Activated T-helper 1 cell treated with Interleukin-2 at 50 U/mL for 16 hours (primary cell): ENCODE data around the gene SERPINI2.

Experiments
- DNase-seq: peaks from one replicate; pipeline ENCODE4 v3.0.0-alpha.2; 2020; ENCODE audit warnings: low read depth

The SERPINI2 gene, protein sequence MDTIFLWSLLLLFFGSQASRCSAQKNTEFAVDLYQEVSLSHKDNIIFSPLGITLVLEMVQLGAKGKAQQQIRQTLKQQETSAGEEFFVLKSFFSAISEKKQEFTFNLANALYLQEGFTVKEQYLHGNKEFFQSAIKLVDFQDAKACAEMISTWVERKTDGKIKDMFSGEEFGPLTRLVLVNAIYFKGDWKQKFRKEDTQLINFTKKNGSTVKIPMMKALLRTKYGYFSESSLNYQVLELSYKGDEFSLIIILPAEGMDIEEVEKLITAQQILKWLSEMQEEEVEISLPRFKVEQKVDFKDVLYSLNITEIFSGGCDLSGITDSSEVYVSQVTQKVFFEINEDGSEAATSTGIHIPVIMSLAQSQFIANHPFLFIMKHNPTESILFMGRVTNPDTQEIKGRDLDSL

DNA sequence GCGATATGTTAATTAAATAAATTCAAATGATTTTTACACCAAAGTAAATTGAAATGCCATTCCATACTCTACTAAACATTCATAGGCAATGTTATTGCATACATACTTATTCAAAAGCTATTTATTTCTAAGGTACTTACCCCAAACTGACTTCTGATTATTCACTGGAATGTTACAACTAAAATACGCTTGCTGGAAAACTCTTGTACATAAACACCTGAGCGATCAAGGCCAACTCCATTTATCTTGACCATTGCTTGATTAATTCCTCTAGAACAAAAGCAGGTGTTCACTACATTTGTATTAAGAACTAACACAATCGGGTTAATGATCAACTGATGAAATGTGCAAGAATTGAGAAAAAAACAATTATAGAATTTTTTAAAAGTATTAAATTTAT is at the start of gene SERPINI2:
Gene SERPINI2 (minus strand): TSS at position 180 of the 400 bp plus-strand sequence. CDS start 2,208 bp downstream, outside the sequence.
- DNase-seq, result no peak

GRCh38 chr3:167521006-167521355 is 47.1 kb upstream of the SERPINI2 start:
- DNase-seq, result no peak

GRCh38 chr3:167520266-167521005 is 46.6 kb upstream of the SERPINI2 start:
- no peak for DNase-seq

GRCh38 chr3:167507954-167508353 is 34.1 kb upstream of the SERPINI2 start:
- DNase-seq, result no peak

DNA sequence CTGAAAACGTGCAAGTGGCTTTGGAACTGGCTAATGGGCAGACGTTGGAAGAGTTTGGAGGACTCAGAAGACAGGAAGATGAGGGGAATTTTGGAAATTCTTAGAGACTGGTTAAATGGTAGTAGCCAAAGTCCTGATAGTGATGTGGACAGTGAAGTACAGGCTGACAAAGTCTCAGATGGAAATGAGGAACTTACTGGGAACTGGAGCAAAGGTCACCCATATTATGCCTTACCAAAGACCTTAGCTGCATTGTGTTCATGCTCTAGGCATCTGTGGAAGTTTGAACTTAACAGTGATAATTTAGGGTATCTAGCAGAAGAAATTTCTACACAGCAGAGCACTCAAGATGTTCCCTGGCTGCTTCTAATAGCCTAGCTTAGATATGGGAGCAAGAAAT is 28.6 kb upstream of the SERPINI2 start:
- DNase-seq, result no peak

DNA sequence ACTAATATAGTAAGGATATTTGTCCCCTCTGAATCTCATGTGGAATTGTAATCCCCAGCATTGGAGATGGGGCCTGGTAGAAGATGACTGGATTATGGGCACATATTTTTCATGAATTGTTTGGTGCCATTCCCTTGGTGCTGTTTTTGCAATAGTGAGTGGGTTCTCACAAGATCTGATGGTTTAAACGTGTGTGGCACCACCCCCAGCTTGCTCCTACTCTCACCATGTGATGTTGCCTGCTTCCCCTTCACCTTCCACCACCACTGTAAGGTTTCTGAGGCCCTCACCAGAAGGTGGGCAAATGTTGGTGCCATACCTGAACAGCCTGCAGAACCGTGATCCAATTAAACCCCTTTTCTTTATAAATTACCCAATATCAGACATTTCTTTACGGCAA is 28.1 kb upstream of the SERPINI2 start:
- DNase-seq, result no peak

GRCh38 chr3:167497903-167498302 is 24.1 kb upstream of the SERPINI2 start:
- no peak for DNase-seq

DNA sequence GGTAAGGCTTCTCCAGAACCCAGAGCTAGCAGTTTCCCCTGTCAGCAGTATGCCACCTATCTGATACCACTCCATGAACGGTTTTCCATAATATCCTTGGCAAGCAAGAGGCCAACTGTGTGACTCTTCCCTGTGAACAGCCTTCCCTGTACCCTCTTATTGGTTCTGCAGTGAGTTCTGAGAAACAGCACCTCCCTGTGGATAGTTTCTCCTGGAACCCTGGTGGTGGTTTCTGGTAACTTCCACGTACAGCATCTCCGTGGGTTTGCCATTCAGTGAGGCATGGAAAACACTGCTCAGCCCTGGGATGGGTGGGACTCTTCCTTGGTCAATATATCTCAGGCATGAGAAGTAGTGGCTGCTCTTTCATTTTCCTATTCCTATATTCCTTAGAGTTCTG is 19.4 kb upstream of the SERPINI2 start:
- no peak for DNase-seq

- no peak for DNase-seq
Observed at GRCh38 chr3:167491621-167492020, 17.8 kb upstream of the SERPINI2 start.

- DNase-seq, result no peak
Observed at GRCh38 chr3:167489571-167489970, 15.7 kb upstream of the SERPINI2 start.

- DNase-seq, result no peak
Observed at GRCh38 chr3:167487556-167487955, 13.7 kb upstream of the SERPINI2 start.

- DNase-seq, result no peak
Observed at GRCh38 chr3:167484551-167484950, 10.7 kb upstream of the SERPINI2 start.

DNA sequence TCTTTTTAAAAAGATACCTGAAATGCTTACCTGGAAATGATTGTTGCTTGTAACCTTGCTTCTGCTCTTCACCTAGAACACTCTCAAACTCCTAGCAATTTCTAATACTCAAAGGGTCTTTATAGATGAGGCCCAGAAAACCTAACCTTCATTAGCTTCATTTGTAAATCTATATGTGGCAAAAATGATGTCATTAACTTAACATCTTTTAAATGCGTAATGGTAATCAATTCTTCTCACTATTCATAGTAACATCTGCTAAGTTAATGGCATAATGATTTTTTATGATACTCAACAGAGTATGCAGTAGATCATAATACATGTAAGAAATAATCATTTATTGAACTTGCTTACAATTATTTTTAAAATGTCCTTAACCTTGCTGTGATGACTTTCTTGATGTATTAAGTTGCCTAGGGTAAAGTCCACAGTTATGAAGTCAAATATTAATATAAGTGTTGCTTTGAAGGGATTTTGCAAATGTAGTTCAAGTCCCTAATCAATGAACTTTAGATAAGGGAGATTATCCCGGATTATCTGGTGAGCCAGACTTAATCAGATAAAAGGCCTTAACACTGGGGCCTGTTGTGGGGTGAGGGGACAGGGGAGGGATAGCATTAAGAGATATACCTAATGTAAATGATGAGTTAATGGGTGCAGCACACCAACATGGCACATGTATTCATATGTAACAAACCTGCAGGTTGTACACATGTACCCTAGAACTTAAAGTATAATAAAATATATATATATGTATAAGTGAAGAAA is 10.1 kb upstream of the SERPINI2 start:
- no peak for DNase-seq

DNA sequence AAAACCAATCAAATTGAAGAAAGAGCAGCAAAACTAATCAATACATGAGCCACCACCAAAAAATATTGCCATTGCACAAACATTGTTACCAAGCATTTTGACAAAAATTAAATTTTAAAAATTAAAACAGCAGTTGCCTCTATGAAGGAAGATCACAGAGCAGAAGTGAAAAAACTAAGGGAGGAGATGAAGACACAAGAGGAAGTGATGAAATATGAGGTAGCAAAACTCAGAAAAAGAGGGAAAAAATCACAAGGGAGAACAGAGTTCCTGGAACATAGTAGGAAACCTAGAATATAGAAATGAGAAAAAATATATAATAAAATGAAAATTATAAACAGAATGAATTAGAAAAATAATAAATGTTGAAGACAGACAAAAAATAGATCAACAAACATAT is 7.3 kb upstream of the SERPINI2 start:
- no peak for DNase-seq

DNA sequence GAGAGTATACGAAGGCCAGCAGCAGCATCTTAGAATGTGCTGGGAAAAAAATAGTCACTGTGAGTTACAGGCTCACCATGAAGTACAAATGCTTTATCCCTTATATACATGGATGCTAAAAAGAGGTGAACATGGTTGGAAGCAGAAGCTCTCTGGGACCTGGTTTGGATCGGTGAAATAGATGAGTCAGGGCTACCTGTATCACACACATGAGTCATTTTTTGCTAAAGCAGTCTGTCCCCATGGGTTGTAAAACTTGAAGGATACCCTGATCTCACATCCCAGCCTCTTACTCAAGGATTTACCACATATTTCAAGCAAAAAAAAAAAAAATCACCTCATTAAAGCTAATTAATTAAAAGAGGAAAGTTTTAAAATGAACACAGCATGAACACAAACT is 6.9 kb upstream of the SERPINI2 start:
- no peak for DNase-seq

GRCh38 chr3:167469381-167469780 is 4.5 kb downstream of the SERPINI2 start:
- DNase-seq, result no peak

- no peak for DNase-seq
Observed at GRCh38 chr3:167467848-167468611, 5.8 kb downstream of the SERPINI2 start.

DNA sequence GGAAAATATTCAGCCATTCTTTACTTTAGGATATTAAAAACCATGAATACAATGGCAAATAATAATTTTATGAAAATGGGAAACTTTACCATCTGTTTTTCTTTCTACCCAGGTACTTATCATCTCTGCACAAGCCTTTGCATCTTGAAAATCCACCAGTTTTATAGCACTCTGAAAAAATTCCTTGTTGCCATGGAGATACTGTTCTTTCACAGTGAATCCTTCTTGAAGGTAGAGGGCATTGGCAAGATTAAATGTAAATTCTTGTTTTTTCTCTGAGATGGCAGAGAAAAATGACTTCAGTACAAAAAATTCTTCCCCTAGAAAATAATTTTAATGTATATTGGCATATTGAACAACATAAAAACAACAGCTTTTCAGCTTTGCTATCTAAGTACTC is 6.9 kb downstream of the SERPINI2 start:
- DNase-seq, result no peak

DNA sequence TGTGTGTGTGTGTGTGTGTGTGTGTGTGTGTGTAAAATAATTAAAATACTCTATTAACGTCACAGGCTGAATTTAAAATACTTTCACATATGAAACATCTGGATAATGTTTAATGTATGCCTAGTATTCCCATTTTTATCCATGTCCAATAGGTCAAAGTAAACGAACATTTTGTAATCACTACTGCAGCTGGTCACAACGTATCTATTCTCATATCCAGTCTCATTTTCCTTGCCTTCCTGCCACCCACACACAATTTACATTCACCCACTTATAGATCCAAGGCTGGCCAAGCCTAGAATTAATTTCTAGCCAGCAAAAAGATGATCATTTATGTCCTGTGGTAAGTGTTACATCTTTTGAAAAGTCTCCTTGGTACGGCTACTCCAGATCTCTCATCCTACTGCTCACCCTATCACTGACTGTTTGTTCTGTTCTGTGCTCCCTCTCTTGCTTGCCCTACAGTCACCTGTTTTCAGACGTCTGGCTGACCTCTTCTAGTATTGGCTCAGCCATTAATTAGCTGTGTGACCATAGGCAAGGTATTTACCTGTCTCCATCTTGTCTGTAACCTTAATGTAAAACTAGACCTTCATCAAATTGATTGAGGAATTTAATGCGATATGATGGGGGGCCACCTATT is 17.6 kb downstream of the SERPINI2 start:
- DNase-seq, result no peak

- DNase-seq, result no peak
Observed at GRCh38 chr3:167453815-167454214, 20.0 kb downstream of the SERPINI2 start.

DNA sequence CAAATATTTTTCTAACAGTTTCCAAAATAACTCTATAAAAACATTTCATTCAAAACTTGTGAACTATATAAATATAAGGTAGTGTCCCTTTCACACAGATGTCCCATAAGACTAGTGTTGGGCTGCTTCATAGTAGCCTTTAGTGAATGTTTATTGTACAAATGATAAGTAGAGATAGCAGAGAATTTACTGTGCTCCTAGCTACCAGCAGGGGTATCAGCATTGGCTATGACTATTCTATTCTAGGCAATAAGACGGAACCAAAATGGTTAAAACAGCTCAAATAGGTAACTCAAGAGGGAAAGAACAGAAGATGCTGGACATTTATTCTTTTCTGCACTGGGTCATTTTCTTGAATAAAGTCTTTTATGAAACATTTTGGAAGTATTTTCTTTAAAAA is 22.6 kb downstream of the SERPINI2 start:
- DNase-seq, result no peak

DNA sequence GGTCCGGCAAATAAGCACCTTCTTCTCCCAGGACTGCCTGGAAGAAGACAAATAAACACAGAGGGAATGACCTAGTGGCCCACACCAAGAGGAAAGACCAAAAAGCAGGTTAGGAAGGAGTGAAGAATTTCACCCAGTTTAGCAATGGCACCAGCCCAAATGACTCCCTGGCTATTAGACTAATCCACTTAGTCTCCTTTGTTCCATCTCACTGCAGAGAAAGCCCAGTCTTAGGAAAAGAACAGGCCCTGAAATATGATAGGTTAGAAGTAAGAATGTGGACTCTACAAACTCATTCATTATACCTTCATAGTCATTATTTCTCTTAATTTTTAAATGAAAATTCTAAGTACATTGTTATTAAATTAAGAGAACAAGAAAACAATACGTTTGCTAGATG is 23.2 kb downstream of the SERPINI2 start:
- DNase-seq, result no peak
